HG02943 (cell line): ENCODE data around the gene MED26.
"Not testable (repeated sequence)": the region's sequence is repeated elsewhere in the genome, so short reads cannot be mapped to it uniquely, and the experiment has no call there.

Source experiments
- ATAC-seq: cut with Tn5 transposase; IDR thresholded peaks from one replicate; pipeline ENCODE4 v1.9.1; 2021; ENCODE audit warnings: mild to moderate bottlenecking, low read depth, moderate library complexity; ENCODE audit not compliant: unreplicated experiment

The MED26 gene

DNA sequence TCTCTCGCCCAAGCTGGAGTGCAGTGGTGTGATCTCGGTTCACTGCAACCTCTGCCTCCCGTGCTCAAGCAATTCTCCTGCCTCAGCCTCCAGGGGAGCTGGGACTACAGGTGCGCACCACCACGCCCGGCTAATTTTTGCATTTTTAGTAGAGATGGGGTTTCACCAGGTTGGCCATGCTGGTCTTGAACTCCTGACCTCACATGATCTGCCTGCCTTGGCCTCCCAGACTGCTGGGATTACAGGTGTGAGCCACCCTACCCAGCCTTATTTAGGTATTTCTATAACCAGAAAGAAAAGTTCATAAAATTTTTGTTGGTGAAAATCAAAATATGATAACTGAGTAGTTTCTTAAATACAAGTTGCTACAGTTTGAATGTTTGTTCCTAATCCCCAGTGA is 84.3 kb downstream of the MED26 start:
- not testable (repeated sequence) for ATAC-seq

DNA sequence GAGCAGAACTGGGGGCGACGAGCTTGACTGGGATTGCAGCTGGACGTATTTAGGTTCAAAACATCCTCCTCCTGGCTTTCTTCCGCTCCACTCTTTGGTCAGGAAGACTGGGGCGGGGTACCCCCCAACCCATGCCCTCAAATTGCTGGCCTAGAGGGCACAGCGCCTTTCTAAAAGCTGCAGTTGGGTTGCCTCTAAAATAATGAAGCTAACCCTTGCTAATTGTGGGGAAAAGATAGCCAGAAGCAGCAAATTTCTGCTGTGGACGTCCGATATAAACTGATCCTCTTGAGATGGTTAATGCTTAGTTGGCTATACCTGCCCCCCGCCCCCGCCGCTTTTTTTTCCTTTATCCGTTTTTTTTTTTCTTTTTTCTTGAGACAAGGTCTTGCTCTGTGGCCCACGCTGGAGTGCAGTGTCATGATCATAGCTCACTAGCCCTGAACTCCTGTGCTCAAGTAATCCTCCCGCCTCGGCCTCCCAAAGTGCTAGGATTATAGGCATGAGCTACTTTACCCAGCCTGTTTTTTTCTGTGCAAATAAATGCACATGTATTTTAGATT is 85.0 kb downstream of the MED26 start:
- no peak for ATAC-seq

DNA sequence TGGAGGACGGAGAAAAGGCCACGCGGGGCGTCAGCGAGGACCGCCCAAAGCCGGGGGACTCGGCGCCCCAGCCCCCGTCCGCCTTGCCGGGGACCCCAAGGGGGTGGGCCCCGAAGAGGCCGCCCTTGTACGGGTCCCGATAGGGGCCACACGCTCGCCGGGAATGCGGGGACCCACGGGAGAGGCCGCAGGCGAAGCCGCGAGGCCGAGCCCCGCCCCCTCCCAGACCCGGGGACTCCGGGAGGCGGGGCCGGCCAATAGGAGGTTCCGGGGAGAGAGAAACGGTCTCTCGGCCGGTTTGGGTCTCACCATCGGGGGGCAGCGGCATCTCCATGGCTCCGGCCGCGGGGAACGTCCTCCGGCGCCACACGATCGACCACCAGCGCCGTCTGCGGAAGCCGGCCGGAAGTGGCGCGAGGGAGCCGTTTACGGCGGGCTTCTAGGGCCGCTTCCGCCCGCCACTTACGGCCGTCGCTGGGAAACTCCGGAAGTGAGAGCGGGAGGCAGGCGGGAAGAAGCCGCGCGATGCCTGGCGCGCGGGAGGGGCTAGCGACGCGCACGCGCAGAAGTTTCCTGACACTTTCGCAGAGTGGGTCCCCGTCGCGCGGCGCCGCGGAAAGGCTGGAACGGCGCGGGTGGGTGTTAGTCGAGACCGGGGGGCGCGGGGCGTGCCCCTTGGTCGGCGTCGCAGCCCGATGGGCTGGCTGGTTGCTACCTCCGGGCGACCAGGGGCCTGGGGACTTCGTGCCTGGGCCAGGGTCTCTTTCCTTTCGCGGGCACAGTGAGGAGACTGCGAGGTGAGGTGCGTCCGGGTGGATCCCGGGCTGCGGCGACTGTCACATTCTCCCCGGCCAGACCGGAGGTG is 85.7 kb downstream of the MED26 start, which contains the start of gene CHERP:
TSS of gene CHERP (minus strand) at position 393 of the 865 bp plus-strand sequence. CDS start at position 334, 59 bp downstream.
- peak; percentile 64 for ATAC-seq

DNA sequence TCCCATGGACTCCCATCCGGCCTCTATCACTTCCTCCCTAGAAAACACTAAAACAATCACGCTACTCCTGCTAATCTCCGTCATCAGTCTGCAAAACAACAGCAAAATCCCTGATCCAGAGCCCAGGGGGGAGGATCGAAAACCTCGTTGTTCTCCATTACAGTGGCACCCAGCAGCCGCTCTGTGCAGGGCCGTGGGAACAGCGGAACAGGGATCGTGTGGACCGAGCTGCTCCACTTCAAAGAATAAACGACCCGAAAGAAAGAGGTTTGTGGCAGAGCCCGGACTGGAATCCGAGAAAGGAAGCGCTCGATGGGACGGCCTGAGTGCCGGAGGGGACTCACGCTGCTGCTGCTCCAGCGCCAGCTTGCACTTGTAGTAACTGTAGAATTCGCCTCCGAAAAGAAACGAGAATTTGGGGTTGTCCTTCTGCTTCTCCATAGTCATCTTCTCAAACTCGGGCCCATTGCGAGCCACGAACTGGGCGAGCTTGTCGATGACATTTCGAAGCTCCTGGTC is 86.4 kb downstream of the MED26 start:
- no peak for ATAC-seq

- ATAC-seq = no peak
These were observed 87.1 kb downstream of the MED26 start for GRCh38 chr19:16540948-16541347.

DNA sequence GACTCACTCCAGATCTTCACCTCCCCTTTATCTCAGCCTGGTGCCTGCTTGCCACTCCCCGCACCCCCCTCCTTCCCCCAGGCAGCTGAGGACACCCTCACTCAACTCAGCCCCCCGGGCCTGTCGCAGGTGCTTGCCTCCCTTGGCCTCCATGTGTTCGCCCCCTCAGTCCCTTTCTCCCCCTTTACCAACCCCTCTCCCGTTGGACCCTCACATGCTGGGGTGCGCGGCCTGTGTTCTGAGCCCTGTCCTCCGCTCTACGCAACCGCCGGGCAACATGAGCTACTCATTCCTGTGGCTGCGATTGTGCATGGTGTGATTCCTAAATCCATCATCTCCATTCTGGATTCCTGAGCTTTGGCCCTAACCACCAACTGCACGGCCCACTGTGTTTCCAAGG is 90.9 kb downstream of the MED26 start:
- ATAC-seq = no peak

GRCh38 chr19:16536130-16536529 is 91.9 kb downstream of the MED26 start:
- no peak for ATAC-seq

- ATAC-seq = no peak
These were observed 92.6 kb downstream of the MED26 start for GRCh38 chr19:16535381-16535780.

DNA sequence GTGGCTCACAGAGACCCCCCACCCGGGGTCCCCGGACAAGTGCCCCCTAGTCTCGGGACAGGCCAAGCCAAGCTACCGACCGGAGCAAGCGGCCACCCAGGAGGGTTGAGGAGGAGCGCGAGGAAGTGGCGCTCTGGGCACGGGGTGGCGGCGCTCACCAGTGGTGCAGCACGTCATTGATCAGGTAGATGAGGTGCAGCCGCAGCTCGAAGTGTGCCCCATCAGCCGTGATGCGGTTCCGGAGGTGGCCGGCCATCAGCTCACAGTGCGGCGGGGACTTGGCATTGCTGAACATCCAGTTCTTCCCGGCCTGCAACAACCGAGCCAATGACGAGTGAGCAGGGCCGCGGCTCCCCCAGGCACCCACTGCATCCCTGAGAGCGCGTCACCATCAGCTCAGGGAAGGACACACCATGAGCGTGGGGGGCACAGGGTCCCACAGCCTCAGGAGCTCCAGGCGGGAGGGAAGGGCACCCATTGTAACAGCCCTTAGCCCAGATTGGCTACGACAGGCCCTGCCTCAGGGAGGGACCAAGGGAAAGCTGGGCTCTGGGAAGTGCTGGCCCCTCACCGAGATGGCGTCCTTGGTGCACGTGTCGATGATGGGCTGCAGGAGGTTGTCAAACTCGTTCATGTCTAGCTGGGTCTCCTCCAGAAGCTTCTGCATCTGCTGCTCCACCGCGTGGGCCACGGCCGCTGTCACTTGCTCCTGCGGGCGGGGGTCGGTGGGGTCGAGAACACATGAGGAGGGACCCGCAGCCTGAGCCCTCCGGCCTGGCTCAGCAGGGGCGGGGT is 95.4 kb downstream of the MED26 start:
- no peak for ATAC-seq

GRCh38 chr19:16531380-16531669 is 96.7 kb downstream of the MED26 start:
- no peak for ATAC-seq

- no peak for ATAC-seq
These were observed 97.2 kb downstream of the MED26 start for GRCh38 chr19:16530540-16531379.

DNA sequence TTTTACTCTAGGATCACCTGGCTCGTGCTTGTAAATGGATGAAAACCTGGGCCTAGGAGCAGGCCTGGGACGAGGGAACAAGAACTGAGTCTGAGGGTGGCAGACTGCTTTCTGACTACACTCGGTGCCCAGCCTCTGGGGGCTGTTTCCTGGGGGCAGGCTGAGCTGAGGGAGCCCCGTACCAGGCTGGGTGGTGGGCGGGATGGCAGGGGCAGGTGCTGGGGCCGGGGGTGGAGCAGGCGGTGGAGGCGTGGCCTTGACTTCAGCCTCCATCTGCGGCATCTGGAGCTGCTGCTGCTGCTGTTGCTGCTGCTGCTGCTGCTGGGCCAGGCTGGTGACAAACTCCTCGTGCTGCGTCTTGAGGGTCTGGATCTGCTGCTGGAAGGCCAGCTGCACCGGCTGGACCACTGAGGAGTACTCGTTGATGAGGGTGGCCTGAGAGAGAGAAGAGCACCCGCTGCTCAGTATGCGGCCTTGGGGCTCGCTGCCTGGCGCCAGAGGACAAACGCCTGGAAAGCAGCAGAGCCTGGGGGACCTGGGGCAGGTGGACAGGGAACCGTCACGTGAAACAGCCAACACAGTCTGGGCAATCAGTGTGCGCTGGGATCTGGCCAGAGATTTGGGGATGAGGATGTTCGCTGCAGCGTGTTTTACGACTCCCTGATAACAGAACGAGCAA is 98.4 kb downstream of the MED26 start:
- no peak for ATAC-seq

GRCh38 chr19:16527971-16528521 is 100.0 kb downstream of the MED26 start:
- no peak for ATAC-seq

- no peak for ATAC-seq
These were observed 100.6 kb downstream of the MED26 start for GRCh38 chr19:16527334-16527935.

DNA sequence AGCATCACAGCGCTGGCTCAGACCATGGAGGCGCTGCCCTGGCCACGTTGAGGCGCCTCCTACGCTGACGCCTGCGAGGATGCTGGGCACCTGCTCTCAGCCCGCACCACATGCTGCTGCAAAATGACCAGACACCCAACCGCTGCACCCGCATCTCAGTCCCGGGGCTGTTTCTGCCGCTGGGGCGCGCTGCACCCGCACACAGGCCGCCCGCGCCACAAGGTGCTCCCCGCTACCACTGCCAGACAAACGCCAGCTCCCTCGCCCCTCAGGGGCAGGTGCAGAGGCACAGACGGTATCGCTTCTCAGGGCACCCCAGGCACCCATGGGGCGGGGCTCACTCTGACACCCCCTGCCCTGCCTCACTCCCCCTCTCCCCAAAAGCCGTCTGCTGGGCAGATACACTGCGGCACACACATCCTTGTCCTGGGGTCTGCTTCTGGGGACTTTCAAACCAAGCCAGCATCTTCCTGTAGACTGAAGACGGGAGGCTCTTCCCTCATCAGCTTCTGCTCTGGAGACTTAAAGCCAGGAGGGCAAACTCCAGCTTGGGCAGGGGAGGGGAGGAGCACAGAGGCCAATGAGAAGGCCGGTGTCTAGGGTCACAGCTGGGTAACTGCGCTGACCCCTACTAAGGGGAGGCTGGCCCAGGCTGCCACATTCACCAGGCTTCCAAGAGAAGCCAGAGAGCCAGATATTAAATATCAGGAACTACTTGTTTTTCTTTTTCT is 102.1 kb downstream of the MED26 start:
- no peak for ATAC-seq

DNA sequence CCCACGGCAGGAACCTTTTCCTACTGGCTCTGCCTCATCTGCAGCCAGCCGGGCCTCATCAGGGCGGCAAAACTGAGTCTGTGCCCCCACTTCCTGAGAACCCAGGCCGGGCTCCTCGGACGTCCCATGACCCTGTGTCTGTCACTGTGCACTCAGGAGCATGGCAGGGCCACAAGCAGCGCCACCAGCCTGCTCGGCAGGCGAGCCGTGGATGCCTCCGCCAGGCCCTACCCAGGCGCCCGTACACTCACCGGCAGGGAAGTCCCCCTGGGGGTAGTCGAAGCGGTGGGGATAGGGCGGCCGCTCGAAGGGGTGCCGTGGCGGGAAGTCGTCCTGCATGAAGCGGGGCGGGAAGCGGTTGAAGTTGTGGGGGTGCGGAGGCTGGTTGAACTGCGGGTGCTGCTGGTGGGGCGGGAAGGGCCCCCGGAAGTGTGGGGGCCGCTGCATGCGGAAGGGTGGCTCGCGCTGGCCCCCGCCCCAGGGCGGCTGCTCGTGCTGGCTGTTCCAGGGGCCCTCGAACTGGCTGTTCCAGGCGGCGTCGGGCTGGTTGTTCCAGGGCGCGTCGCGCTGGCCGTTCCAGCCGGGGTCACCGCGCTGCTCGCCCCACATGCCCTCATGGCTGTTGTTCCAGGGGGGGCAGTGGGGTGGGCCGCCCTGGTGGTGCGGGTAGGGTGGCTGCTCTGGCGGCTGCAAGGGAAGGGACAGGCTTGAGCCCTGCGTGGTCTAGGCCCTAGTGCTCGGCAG is 102.8 kb downstream of the MED26 start:
- ATAC-seq = no peak
